T47D (cell line): ENCODE measurements around the gene WFIKKN1.
A peak's percentile ranks its signal among the peaks of the same experiment; 100 is the strongest.

Experiments used
- DNase-seq, 2 experiments: peaks; one replicate each; pipeline versions ENCODE4 v3.0.0 to v3.0.0-alpha.2; 2011 to 2012; ENCODE audit warnings: low read depth in 1 of 2, low spot score in 1 of 2
- JUND ChIP-seq: IDR thresholded peaks from 2 replicates; pipeline ENCODE4 v1.6.1; 2012; ENCODE audit warnings: low read depth
- in situ Hi-C: cut with HindIII; loops from 2 replicates; pipeline ENCODE4 v1.10.0; 2016; ENCODE audit warnings: low sequenced_read_pairs, low pct_unique_long_range_greater_than_20kb

Gene WFIKKN1

GRCh38 chr16:630815-631405 is at the start of gene WFIKKN1:
TSS of gene WFIKKN1 (plus strand) at chr16:630985. CDS start at chr16:631254, 269 bp downstream.
- TF ChIP-seq JUND = no peak
- DNase-seq = peak in 1 of 2 experiments; percentile 53
- in situ Hi-C loops = no loop called here

- TF ChIP-seq JUND = no peak
- DNase-seq = no peak
- in situ Hi-C loops = no loop called here
Measured at GRCh38 chr16:582218-582613, 48.6 kb upstream of the WFIKKN1 start.

GRCh38 chr16:582614-583331 is 48.0 kb upstream of the WFIKKN1 start:
- no peak for TF ChIP-seq JUND
- in situ Hi-C loops = no loop called here
- DNase-seq = no peak

- in situ Hi-C loops = no loop called here
- no peak for TF ChIP-seq JUND
- DNase-seq = no peak
Measured at GRCh38 chr16:583470-583814, 47.3 kb upstream of the WFIKKN1 start.

GRCh38 chr16:583815-584591 is 46.8 kb upstream of the WFIKKN1 start:
- in situ Hi-C loops = no loop called here
- no peak for TF ChIP-seq JUND
- no peak for DNase-seq

GRCh38 chr16:585351-585750 is 45.4 kb upstream of the WFIKKN1 start:
- DNase-seq = peak; percentile 84 to 88
- TF ChIP-seq JUND = no peak
- in situ Hi-C loops = no loop called here

- TF ChIP-seq JUND = no peak
Measured at GRCh38 chr16:586047-586644, 44.6 kb upstream of the WFIKKN1 start.

GRCh38 chr16:586645-587590 is 43.9 kb upstream of the WFIKKN1 start:
- DNase-seq = no peak
- TF ChIP-seq JUND = no peak
- in situ Hi-C loops = no loop called here

More at GRCh38 chr16:586047-586644, 44.6 kb upstream of the WFIKKN1 start:
- in situ Hi-C loops = no loop called here
- no peak for DNase-seq

- in situ Hi-C loops = no loop called here
- no peak for DNase-seq
- no peak for TF ChIP-seq JUND
Measured at GRCh38 chr16:588639-588888, 42.2 kb upstream of the WFIKKN1 start.

GRCh38 chr16:588889-589657 is 41.7 kb upstream of the WFIKKN1 start:
- in situ Hi-C loops = no loop called here
- TF ChIP-seq JUND = no peak
- peak; percentile 83 to 96 for DNase-seq

GRCh38 chr16:589658-590187 is 41.1 kb upstream of the WFIKKN1 start, which contains the start of gene RAB40C:
TSS of gene RAB40C (plus strand) at chr16:590066. CDS start at chr16:590292, 226 bp downstream.
- TF ChIP-seq JUND = no peak
- in situ Hi-C loops = no loop called here
- peak; percentile 93 to 98 for DNase-seq
